Neural progenitor cell (in vitro differentiated cells): Measurements from ENCODE around the gene SLFN14. TPM values are rescaled to one million over a fixed set of nuclear protein-coding genes. Genes with fewer than 3 reads are reported as not detected.

Experiments used
- DNase-seq: peaks from one replicate; pipeline ENCODE4 v3.0.0-alpha.2; 2016; ENCODE audit warnings: low spot score
- H2AFZ ChIP-seq: fragments of 200-600 bp; sonication (generic); replicated peaks from 2 replicates; pipeline ENCODE4 v1.6.1; 2016; ENCODE audit warnings: antibody characterized with exemption
- H3F3A ChIP-seq: fragments of 200-600 bp; sonication (generic); 2 replicates; pipeline ENCODE4 v1.6.1; 2016; ENCODE audit warnings: antibody characterized with exemption, low read depth
- H3K27ac ChIP-seq: fragments of 200-600 bp; sonication (generic); 2 replicates; pipeline ENCODE4 v1.5.1; 2016; ENCODE audit warnings: mild to moderate bottlenecking
- H3K27me3 ChIP-seq: fragments of 200-600 bp; sonication (generic); 2 replicates; pipeline ENCODE4 v1.6.1; 2016; ENCODE audit warnings: mild to moderate bottlenecking, moderate library complexity
- H3K36me3 ChIP-seq: fragments of 200-600 bp; sonication (generic); 2 replicates; pipeline ENCODE4 v1.5.1; 2016
- H3K4me1 ChIP-seq: fragments of 200-600 bp; sonication (generic); 2 replicates; pipeline ENCODE4 v1.6.1; 2016; ENCODE audit warnings: mixed run types
- H3K4me2 ChIP-seq: fragments of 200-600 bp; sonication (generic); 2 replicates; pipeline ENCODE4 v1.6.1; 2016
- H3K4me3 ChIP-seq: fragments of 200-600 bp; sonication (generic); 2 replicates; pipeline ENCODE4 v1.5.1; 2016
- H3K79me2 ChIP-seq: fragments of 200-600 bp; sonication (generic); 2 replicates; pipeline ENCODE4 v1.6.1; 2016; ENCODE audit warnings: low read depth
- H3K9ac ChIP-seq: fragments of 200-600 bp; sonication (generic); 2 replicates; pipeline ENCODE4 v1.6.1; 2016
- H3K9me3 ChIP-seq: fragments of 200-600 bp; sonication (generic); 2 replicates; pipeline ENCODE4 v1.5.1; 2016; ENCODE audit warnings: low read depth
- H4K20me1 ChIP-seq: fragments of 200-600 bp; sonication (generic); 2 replicates; pipeline ENCODE4 v1.6.1; 2016; ENCODE audit warnings: low read depth
- H3K27ac Mint-ChIP-seq: 3 replicates; pipeline ENCODE4 v1.8.0; 2021; ENCODE audit warnings: mixed read lengths
- H3K27me3 Mint-ChIP-seq: 2 replicates; pipeline ENCODE4 v1.8.0; 2022; ENCODE audit warnings: low read depth, mild to moderate bottlenecking, inconsistent platforms, moderate library complexity, mixed read lengths; ENCODE audit not compliant: insufficient read depth
- H3K36me3 Mint-ChIP-seq: 3 replicates; pipeline ENCODE4 v1.8.0; 2021; ENCODE audit warnings: mixed read lengths
- H3K4me1 Mint-ChIP-seq: 3 replicates; pipeline ENCODE4 v1.8.0; 2021; ENCODE audit warnings: mixed read lengths
- H3K4me3 Mint-ChIP-seq: 3 replicates; pipeline ENCODE4 v1.8.0; 2021; ENCODE audit warnings: mild to moderate bottlenecking, moderate library complexity, mixed read lengths
- H3K9me3 Mint-ChIP-seq: 3 replicates; pipeline ENCODE4 v1.8.0; 2020; ENCODE audit warnings: mixed read lengths
- EZH2 ChIP-seq: fragments of 200-600 bp; sonication (generic); IDR thresholded peaks from 2 replicates; pipeline ENCODE4 v1.6.1; 2017; ENCODE audit warnings: antibody characterized with exemption, mild to moderate bottlenecking, moderate library complexity
- EZH2phosphoT487 ChIP-seq: fragments of 200-600 bp; sonication (generic); IDR thresholded peaks from 2 replicates; pipeline ENCODE4 v1.6.1; 2017; ENCODE audit warnings: antibody characterized with exemption
- total RNA-seq: library from RNA; depleted of rRNA; stranded (reverse); fragments of >200 nt; gene quantifications from 2 replicates; pipeline ENCODE4 v1.2.3, GENCODE V29; 2015; ENCODE audit warnings: low replicate concordance
- TF ChIP-seq, protein P1 (sequence below): fragments of 200-600 bp; sonication (generic); IDR thresholded peaks from 2 replicates; pipeline ENCODE4 v1.5.1; 2017; ENCODE audit warnings: antibody characterized with exemption, mild to moderate bottlenecking

SLFN14 gene
- total RNA-seq, 1 donor from 2014 or later = not detected

- H3K36me3 ChIP-seq = no peaks in the 10 kb centered on the region
- peaks cover 8% of the 10 kb centered on the region for H3K27me3 Mint-ChIP-seq
Observed at GRCh38 chr17:35543856-35544255, 16.8 kb downstream of the SLFN14 start.

GRCh38 chr17:35542990-35543389, 17.6 kb downstream of the SLFN14 start:
- no peaks in the 10 kb centered on the region for H3K9me3 Mint-ChIP-seq
- Histone ChIP-seq H3K36me3 (no peaks in the 10 kb centered on the region), H3K79me2 (no peaks in the 10 kb centered on the region), H3K9ac (no peak overlapping the region), H3K27ac (no peak overlapping the region), H3K9me3 (no peaks in the 10 kb centered on the region), H2AFZ (no peak overlapping the region), H3K4me3 (no peak overlapping the region), H4K20me1 (no peaks in the 10 kb centered on the region), H3F3A (no peaks in the 10 kb centered on the region), H3K4me1 (no peaks in the 10 kb centered on the region), H3K27me3 (peaks cover 51% of the 10 kb centered on the region), H3K4me2 (no peak overlapping the region)
- H3K4me1 Mint-ChIP-seq = no peaks in the 10 kb centered on the region
- H3K27me3 Mint-ChIP-seq = peaks cover 8% of the 10 kb centered on the region
- TF ChIP-seq, protein P1, sequence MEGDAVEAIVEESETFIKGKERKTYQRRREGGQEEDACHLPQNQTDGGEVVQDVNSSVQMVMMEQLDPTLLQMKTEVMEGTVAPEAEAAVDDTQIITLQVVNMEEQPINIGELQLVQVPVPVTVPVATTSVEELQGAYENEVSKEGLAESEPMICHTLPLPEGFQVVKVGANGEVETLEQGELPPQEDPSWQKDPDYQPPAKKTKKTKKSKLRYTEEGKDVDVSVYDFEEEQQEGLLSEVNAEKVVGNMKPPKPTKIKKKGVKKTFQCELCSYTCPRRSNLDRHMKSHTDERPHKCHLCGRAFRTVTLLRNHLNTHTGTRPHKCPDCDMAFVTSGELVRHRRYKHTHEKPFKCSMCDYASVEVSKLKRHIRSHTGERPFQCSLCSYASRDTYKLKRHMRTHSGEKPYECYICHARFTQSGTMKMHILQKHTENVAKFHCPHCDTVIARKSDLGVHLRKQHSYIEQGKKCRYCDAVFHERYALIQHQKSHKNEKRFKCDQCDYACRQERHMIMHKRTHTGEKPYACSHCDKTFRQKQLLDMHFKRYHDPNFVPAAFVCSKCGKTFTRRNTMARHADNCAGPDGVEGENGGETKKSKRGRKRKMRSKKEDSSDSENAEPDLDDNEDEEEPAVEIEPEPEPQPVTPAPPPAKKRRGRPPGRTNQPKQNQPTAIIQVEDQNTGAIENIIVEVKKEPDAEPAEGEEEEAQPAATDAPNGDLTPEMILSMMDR = no peak
- TF ChIP-seq EZH2 (no peak), EZH2phosphoT487 (no peak)
- no peaks in the 10 kb centered on the region for H3K36me3 Mint-ChIP-seq
- no peak overlapping the region for H3K27ac Mint-ChIP-seq
- no peak for DNase-seq
- no peak overlapping the region for H3K4me3 Mint-ChIP-seq

More at GRCh38 chr17:35543856-35544255, 16.8 kb downstream of the SLFN14 start:
- Mint-ChIP-seq H3K4me1 (no peaks in the 10 kb centered on the region), H3K9me3 (no peaks in the 10 kb centered on the region), H3K4me3 (no peak overlapping the region), H3K36me3 (no peaks in the 10 kb centered on the region), H3K27ac (no peak overlapping the region)
- no peak overlapping the region for H2AFZ ChIP-seq
- H3K27ac ChIP-seq = no peak overlapping the region
- H3K4me1 ChIP-seq = no peaks in the 10 kb centered on the region
- no peak overlapping the region for H3K4me3 ChIP-seq
- TF ChIP-seq EZH2phosphoT487 (no peak), EZH2 (no peak)
- TF ChIP-seq, protein P1 = no peak
- no peak overlapping the region for H3K9ac ChIP-seq
- no peaks in the 10 kb centered on the region for H3K79me2 ChIP-seq
- H3K27me3 ChIP-seq = peaks cover 60% of the 10 kb centered on the region
- no peak overlapping the region for H3K4me2 ChIP-seq
- no peaks in the 10 kb centered on the region for H3F3A ChIP-seq
- no peak for DNase-seq
- no peaks in the 10 kb centered on the region for H4K20me1 ChIP-seq
- H3K9me3 ChIP-seq = no peaks in the 10 kb centered on the region

- Mint-ChIP-seq H3K27ac (no peak overlapping the region), H3K36me3 (no peaks in the 10 kb centered on the region), H3K9me3 (no peaks in the 10 kb centered on the region), H3K27me3 (peaks cover 5% of the 10 kb centered on the region), H3K4me1 (no peaks in the 10 kb centered on the region), H3K4me3 (no peak overlapping the region)
- Histone ChIP-seq H3K79me2 (no peaks in the 10 kb centered on the region), H3K9ac (no peak overlapping the region), H3K36me3 (no peaks in the 10 kb centered on the region), H3K4me1 (no peaks in the 10 kb centered on the region), H4K20me1 (no peaks in the 10 kb centered on the region), H3K9me3 (no peaks in the 10 kb centered on the region), H3K27ac (no peak overlapping the region), H3K4me3 (no peak overlapping the region), H2AFZ (no peak overlapping the region), H3K27me3 (peaks cover 38% of the 10 kb centered on the region), H3K4me2 (no peak overlapping the region), H3F3A (no peaks in the 10 kb centered on the region)
- DNase-seq = no peak
- TF ChIP-seq, protein P1 = no peak
- TF ChIP-seq EZH2phosphoT487 = no peak
- TF ChIP-seq EZH2 = no peak
Observed at GRCh38 chr17:35541434-35541833, 19.2 kb downstream of the SLFN14 start.
